Measurements from ENCODE around the gene PKD1.

PKD1 gene

GRCh38 chr16:2086106-2086742 is 49.5 kb downstream of the PKD1 start:
- no peak for TF ChIP-seq POLR2AphosphoS5 (IDR thresholded peaks at IDR 0.05; ENCODE audit: low read depth, low read length)
- TF ChIP-seq TAF1 (IDR thresholded peaks at IDR 0.05; ENCODE audit: borderline replicate concordance, insufficient read depth, low read length), result no peak
- TF ChIP-seq SIN3A (IDR thresholded peaks at IDR 0.05; ENCODE audit: borderline replicate concordance, insufficient read depth, low read length), result no peak
- no peak for TF ChIP-seq FOXP2 (optimal IDR thresholded peaks at IDR 0.05; ENCODE audit: borderline replicate concordance, extremely low read depth, extremely low read length, insufficient read depth)
- no peak for TF ChIP-seq REST (IDR thresholded peaks at IDR 0.05; ENCODE audit: insufficient read depth in 1 of 2, low read depth in 2 of 2, low read length in 2 of 2)

- TF ChIP-seq POLR2AphosphoS5 (IDR thresholded peaks at IDR 0.05; ENCODE audit: low read depth, low read length) (no peak), TAF1 (IDR thresholded peaks at IDR 0.05; ENCODE audit: borderline replicate concordance, insufficient read depth, low read length) (no peak)
These were observed 50.0 kb downstream of the PKD1 start for GRCh38 chr16:2085669-2086068.

GRCh38 chr16:2084895-2085625 is 50.6 kb downstream of the PKD1 start:
- TF ChIP-seq SIN3A (IDR thresholded peaks at IDR 0.05; ENCODE audit: borderline replicate concordance, insufficient read depth, low read length) (no peak), TAF1 (IDR thresholded peaks at IDR 0.05; ENCODE audit: borderline replicate concordance, insufficient read depth, low read length) (no peak), POLR2AphosphoS5 (IDR thresholded peaks at IDR 0.05; ENCODE audit: low read depth, low read length) (no peak), REST (IDR thresholded peaks at IDR 0.05; ENCODE audit: insufficient read depth in 1 of 2, low read depth in 2 of 2, low read length in 2 of 2) (no peak), FOXP2 (optimal IDR thresholded peaks at IDR 0.05; ENCODE audit: borderline replicate concordance, extremely low read depth, extremely low read length, insufficient read depth) (no peak)

DNA sequence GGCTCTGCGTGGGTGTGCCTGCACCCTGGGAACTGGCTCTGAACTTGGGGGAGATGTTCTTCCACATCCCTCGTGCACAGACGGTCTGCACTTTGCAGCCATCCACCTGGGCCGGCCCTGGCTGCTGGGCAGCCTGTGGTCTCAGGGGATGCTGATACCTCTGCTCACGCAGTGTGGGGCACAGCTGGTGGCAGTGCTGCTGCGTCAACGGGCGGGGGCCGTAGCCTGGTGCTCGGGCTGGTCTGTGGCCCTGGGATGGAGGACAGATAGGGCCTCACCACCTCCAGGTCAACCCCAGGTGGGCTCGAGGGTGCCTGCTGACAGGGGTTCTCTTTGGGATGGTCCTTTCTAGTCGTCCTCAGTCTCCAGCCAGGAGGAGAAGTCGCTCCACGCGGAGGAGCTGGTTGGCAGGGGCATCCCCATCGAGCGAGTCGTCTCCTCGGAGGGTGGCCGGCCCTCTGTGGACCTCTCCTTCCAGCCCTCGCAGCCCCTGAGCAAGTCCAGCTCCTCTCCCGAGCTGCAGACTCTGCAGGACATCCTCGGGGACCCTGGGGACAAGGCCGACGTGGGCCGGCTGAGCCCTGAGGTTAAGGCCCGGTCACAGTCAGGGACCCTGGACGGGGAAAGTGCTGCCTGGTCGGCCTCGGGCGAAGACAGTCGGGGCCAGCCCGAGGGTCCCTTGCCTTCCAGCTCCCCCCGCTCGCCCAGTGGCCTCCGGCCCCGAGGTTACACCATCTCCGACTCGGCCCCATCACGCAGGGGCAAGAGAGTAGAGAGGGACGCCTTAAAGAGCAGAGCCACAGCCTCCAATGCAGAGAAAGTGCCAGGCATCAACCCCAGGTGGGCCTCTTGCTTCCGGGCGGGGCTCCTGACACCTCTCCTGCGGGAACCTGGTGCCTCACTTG is 51.6 kb downstream of the PKD1 start:
- TF ChIP-seq SIN3A (IDR thresholded peaks at IDR 0.05; ENCODE audit: borderline replicate concordance, insufficient read depth, low read length), result no peak
- TF ChIP-seq POLR2AphosphoS5 (IDR thresholded peaks at IDR 0.05; ENCODE audit: low read depth, low read length), result no peak

DNA sequence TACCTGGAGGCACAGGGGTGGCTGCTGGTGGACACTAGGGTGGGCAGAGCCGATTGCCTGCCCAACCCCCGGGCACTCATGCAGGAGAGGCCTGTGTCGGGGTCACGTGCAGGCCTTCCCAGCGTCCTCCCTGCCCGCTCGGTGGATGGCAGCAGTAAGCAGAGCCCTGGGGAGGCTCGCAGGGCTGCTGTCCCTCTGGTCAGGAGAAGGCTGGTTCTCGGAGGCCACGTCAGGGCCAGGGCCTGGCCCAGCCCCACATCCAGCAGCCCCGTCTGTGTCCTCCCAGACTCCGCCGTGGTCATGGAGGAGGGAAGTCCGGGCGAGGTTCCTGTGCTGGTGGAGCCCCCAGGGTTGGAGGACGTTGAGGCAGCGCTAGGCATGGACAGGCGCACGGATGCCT is 52.3 kb downstream of the PKD1 start:
- TF ChIP-seq REST (IDR thresholded peaks at IDR 0.05; ENCODE audit: insufficient read depth in 1 of 2, low read depth in 2 of 2, low read length in 2 of 2), result no peak
- no peak for TF ChIP-seq SIN3A (IDR thresholded peaks at IDR 0.05; ENCODE audit: borderline replicate concordance, insufficient read depth, low read length)

DNA sequence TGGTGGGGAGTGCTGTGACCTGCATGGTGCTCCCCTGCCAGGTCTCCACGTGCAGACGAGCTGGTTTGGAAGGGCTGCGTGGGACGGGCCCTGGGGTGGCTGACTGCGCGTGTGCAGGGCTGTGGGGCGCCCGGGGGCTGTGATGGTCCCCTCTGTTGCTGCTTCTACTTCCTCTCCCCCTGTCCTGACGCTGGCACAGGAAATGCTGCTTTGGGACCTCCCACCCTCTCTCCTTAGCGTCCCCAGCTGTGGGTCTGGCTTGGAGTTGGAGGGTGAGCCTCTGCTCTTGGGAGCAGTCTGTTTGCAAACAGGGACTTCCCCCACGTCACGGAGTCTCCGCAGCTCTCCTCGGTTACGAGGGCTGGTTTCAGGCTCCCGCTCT is 52.7 kb downstream of the PKD1 start:
- no peak for TF ChIP-seq TAF1 (IDR thresholded peaks at IDR 0.05; ENCODE audit: borderline replicate concordance, insufficient read depth, low read length)
- TF ChIP-seq REST (IDR thresholded peaks at IDR 0.05; ENCODE audit: insufficient read depth in 1 of 2, low read depth in 2 of 2, low read length in 2 of 2), result no peak
- no peak for TF ChIP-seq SIN3A (IDR thresholded peaks at IDR 0.05; ENCODE audit: borderline replicate concordance, insufficient read depth, low read length)
- TF ChIP-seq POLR2AphosphoS5 (IDR thresholded peaks at IDR 0.05; ENCODE audit: low read depth, low read length), result no peak
- TF ChIP-seq FOXP2 (optimal IDR thresholded peaks at IDR 0.05; ENCODE audit: borderline replicate concordance, extremely low read depth, extremely low read length, insufficient read depth), result no peak

Data from PFSK-1 (cell line).